ENCODE results near the gene TSHZ2.

Gene TSHZ2

GRCh38 chr20:53210931-53211330 lies 238.8 kb downstream of the TSHZ2 start:
- no peak for DNase-seq (ENCODE audit: low read depth)
- TF ChIP-seq, protein P1, sequence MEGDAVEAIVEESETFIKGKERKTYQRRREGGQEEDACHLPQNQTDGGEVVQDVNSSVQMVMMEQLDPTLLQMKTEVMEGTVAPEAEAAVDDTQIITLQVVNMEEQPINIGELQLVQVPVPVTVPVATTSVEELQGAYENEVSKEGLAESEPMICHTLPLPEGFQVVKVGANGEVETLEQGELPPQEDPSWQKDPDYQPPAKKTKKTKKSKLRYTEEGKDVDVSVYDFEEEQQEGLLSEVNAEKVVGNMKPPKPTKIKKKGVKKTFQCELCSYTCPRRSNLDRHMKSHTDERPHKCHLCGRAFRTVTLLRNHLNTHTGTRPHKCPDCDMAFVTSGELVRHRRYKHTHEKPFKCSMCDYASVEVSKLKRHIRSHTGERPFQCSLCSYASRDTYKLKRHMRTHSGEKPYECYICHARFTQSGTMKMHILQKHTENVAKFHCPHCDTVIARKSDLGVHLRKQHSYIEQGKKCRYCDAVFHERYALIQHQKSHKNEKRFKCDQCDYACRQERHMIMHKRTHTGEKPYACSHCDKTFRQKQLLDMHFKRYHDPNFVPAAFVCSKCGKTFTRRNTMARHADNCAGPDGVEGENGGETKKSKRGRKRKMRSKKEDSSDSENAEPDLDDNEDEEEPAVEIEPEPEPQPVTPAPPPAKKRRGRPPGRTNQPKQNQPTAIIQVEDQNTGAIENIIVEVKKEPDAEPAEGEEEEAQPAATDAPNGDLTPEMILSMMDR (conservative IDR thresholded peaks at IDR 0.05; ENCODE audit: low read depth, low read length) = no peak
- H3K4me3 ChIP-seq (ENCODE audit: low read depth, low read length) = no peak overlapping the region

DNA sequence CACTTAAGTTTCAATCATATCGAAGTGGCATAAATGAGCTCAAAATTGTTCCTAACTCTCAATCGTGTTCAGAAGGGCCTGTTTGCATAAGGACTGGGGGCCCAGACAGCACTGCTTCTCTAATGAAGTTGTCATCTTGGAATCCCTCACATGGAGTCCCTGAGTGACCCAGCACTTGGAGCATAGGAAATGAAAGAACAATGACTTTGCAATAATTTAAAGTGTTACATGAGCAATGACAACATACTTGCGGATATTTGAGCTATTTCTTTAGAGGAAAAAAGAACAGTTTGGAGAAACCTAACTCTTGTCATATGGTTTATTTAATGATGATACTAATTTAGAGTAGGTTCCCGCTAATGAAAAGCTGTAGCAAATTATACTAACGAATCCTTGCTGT lies 239.9 kb downstream of the TSHZ2 start:
- no peak overlapping the region for H3K4me3 ChIP-seq (ENCODE audit: low read depth, low read length)
- DNase-seq (ENCODE audit: low read depth) = no peak
- TF ChIP-seq, protein P1 (conservative IDR thresholded peaks at IDR 0.05; ENCODE audit: low read depth, low read length) = no peak

DNA sequence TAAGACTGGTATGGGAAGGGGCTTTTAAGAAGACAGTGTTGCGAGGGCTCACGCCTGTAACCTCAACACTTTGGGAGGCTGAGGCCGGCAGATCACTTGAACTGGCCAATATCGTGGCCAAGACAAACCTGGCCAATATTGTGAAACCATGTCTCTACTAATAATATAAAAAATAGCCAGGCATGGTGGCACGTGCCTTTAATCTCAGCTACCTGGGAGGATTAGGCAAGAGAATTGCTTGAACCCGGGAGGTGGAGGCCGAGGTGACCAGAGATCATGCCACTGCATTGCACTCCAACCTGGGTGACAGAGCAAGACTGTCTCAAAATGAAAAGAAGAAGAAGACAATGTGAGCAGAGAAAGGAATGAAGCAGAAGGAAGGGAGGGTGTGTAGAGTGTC lies 242.2 kb downstream of the TSHZ2 start:
- no peak for DNase-seq (ENCODE audit: low read depth)
- no peak overlapping the region for H3K4me3 ChIP-seq (ENCODE audit: low read depth, low read length)
- TF ChIP-seq, protein P1 (conservative IDR thresholded peaks at IDR 0.05; ENCODE audit: low read depth, low read length) = no peak

GRCh38 chr20:53215166-53215565 lies 243.0 kb downstream of the TSHZ2 start:
- DNase-seq (ENCODE audit: low read depth) = no peak
- H3K4me3 ChIP-seq (ENCODE audit: low read depth, low read length) = no peak overlapping the region
- TF ChIP-seq, protein P1 (conservative IDR thresholded peaks at IDR 0.05; ENCODE audit: low read depth, low read length) = no peak

DNA sequence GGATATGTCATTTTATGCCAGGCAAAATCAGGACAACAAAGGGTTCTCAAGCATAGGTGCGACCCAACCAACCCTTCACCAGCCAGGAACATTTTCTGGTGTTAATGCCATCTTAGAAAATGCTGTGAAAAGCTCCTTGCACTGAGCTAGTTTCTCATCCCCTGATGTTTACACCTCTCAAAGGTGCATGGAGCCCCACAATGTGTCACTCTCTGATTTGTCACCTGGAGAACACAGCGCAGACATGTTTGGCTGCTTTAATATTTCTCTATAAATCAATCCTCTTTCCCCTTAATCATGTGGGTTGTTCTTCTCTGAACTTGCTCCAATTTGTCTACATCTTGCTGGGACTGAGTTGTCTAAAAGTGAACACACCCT lies 244.3 kb downstream of the TSHZ2 start:
- TF ChIP-seq, protein P1 (conservative IDR thresholded peaks at IDR 0.05; ENCODE audit: low read depth, low read length) = no peak
- no peak overlapping the region for H3K4me3 ChIP-seq (ENCODE audit: low read depth, low read length)
- DNase-seq (ENCODE audit: low read depth) = no peak

- TF ChIP-seq, protein P1 (conservative IDR thresholded peaks at IDR 0.05; ENCODE audit: low read depth, low read length) = peak; percentile 81
- peak; percentile 30 for DNase-seq (ENCODE audit: low read depth)
- no peak overlapping the region for H3K4me3 ChIP-seq (ENCODE audit: low read depth, low read length)
Observed at GRCh38 chr20:53216856-53217576, 244.9 kb downstream of the TSHZ2 start.
